Tibial nerve (tissue), 4 donors: Measurements from ENCODE around the gene FABP6. TPM values are rescaled to one million over a fixed set of nuclear protein-coding genes. Genes with fewer than 3 reads are reported as not detected.

Experiments
- DNase-seq, 2 donors: peaks; one replicate each; pipeline ENCODE4 v3.0.0-alpha.2; 2019; ENCODE audit warnings: low spot score in 2 of 2
- H3K27ac ChIP-seq, 4 donors: fragments of 200-600 bp; sonication (generic) in 3 of 4; one replicate each; pipeline ENCODE4 v1.5.1; 2017 to 2019; ENCODE audit warnings: mild to moderate bottlenecking in 1 of 4
- H3K27me3 ChIP-seq, 2 donors: fragments of 200-600 bp; sonication (generic) in 1 of 2; one replicate each; pipeline versions ENCODE4 v1.5.1 to v1.6.0; 2017 to 2019
- H3K36me3 ChIP-seq, 3 donors: fragments of 200-600 bp; sonication (generic); one replicate each; pipeline ENCODE4 v1.5.1; 2018 to 2019
- H3K4me1 ChIP-seq, 4 donors: fragments of 200-600 bp; sonication (generic) in 3 of 4; one replicate each; pipeline ENCODE4 v1.5.1; 2017 to 2019
- H3K4me3 ChIP-seq, 4 donors: fragments of 200-600 bp; sonication (generic) in 3 of 4; one replicate each; pipeline ENCODE4 v1.5.1; 2017 to 2019; ENCODE audit warnings: mild to moderate bottlenecking in 1 of 4, moderate library complexity in 1 of 4
- H3K9me3 ChIP-seq, 4 donors: fragments of 200-600 bp; sonication (generic) in 3 of 4; one replicate each; pipeline ENCODE4 v1.5.1; 2017 to 2019
- EP300 ChIP-seq, 2 donors: sonication (generic); formaldehyde crosslinking; IDR thresholded peaks; one replicate each; pipeline ENCODE4 v1.6.1; 2017; ENCODE audit warnings: antibody characterized with exemption in 2 of 2, mild to moderate bottlenecking in 1 of 2
- POLR2A ChIP-seq, 2 donors: fragments of 450-650 bp; IDR thresholded peaks; one replicate each; pipeline ENCODE4 v1.6.1; 2017; ENCODE audit warnings: antibody characterized with exemption in 2 of 2, mild to moderate bottlenecking in 2 of 2, moderate library complexity in 2 of 2
- WGBS, 2 donors: methylation state at CpG; one replicate each; pipeline ENCODE4 v1.1.5; 2018; 5-methylcytosine and 5-hydroxymethylcytosine counted together
- total RNA-seq, 4 donors: library from RNA; depleted of rRNA; stranded (reverse); fragments of >200 nt; gene quantifications; one replicate each; pipeline ENCODE4 v1.1.0, GENCODE V29; 2016
- TF ChIP-seq, protein P1 (sequence below), 5 experiments: fragments of 200-600 bp in 3 of 5; fragments of 450-650 bp in 2 of 5; sonication (generic) in 3 of 5; IDR thresholded peaks; one replicate each; pipeline ENCODE4 v1.5.1; 2016 to 2019; ENCODE audit warnings: antibody characterized with exemption in 5 of 5, mild to moderate bottlenecking in 3 of 5, moderate library complexity in 2 of 5

FABP6 gene
- total RNA-seq, 4 donors from 2014 or later = not detected

DNA sequence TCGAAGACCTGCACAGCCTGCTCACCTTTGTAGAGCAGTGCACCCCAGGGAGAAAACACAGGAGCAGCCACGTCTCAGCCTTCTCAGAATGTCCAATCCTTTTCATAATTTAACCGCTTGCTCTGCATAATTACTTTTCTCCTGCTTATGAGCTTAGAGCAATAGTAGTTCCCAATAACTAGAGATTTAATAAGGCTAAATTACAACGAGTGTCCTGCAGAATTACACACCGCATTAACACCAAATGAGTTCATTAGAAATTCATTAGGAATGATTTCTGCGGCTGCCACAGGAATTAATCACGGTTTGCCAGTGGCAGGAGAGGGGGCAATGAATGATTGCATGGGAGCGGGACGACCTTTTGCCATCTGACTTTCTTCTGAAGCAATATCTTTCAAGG is 18.7 kb upstream of the FABP6 start:
- Histone ChIP-seq H3K36me3 (no peaks in the 10 kb centered on the region), H3K4me3 (no peak overlapping the region), H3K4me1 (no peaks in the 10 kb centered on the region), H3K27me3 (no peaks in the 10 kb centered on the region), H3K9me3 (no peaks in the 10 kb centered on the region), H3K27ac (no peak overlapping the region)
- WGBS, 2 donors = 71 to 82% methylated on average over 9 of the region's 9 CpGs
- no peak for DNase-seq
- TF ChIP-seq EP300 (IDR thresholded peaks at IDR 0.05) (no peak), POLR2A (IDR thresholded peaks at IDR 0.05) (no peak)
- TF ChIP-seq, protein P1, sequence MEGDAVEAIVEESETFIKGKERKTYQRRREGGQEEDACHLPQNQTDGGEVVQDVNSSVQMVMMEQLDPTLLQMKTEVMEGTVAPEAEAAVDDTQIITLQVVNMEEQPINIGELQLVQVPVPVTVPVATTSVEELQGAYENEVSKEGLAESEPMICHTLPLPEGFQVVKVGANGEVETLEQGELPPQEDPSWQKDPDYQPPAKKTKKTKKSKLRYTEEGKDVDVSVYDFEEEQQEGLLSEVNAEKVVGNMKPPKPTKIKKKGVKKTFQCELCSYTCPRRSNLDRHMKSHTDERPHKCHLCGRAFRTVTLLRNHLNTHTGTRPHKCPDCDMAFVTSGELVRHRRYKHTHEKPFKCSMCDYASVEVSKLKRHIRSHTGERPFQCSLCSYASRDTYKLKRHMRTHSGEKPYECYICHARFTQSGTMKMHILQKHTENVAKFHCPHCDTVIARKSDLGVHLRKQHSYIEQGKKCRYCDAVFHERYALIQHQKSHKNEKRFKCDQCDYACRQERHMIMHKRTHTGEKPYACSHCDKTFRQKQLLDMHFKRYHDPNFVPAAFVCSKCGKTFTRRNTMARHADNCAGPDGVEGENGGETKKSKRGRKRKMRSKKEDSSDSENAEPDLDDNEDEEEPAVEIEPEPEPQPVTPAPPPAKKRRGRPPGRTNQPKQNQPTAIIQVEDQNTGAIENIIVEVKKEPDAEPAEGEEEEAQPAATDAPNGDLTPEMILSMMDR (IDR thresholded peaks at IDR 0.05) = no peak

DNA sequence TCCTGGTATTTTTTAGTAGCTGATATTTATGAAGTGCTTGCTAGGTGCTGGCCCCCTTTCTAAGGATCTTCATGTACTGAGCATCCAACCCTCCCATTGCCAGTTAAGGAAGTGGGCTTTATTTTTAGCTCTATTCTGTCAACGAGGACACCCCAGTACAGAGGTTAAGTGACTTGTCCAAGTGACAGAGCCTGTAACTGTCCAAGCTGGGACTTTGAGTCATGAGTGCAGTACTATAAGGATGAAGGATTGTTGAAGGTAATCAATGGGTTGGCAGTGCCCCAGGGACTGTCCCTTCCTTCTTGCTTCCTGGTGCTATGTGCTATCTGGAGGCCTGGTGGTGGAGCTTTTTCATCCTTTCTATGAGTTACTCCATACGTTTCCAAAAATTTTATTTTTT is 18.0 kb upstream of the FABP6 start:
- TF ChIP-seq POLR2A (IDR thresholded peaks at IDR 0.05) = no peak
- TF ChIP-seq EP300 (IDR thresholded peaks at IDR 0.05) = no peak
- TF ChIP-seq, protein P1 (IDR thresholded peaks at IDR 0.05) = no peak
- H3K36me3 ChIP-seq = no peaks in the 10 kb centered on the region
- DNase-seq = no peak
- H3K4me3 ChIP-seq = no peak overlapping the region
- no peaks in the 10 kb centered on the region for H3K4me1 ChIP-seq
- 48 to 64% methylated on average over 2 of the region's 2 CpGs for WGBS, 2 donors
- H3K27ac ChIP-seq = no peak overlapping the region
- no peaks in the 10 kb centered on the region for H3K9me3 ChIP-seq
- H3K27me3 ChIP-seq = no peaks in the 10 kb centered on the region

DNA sequence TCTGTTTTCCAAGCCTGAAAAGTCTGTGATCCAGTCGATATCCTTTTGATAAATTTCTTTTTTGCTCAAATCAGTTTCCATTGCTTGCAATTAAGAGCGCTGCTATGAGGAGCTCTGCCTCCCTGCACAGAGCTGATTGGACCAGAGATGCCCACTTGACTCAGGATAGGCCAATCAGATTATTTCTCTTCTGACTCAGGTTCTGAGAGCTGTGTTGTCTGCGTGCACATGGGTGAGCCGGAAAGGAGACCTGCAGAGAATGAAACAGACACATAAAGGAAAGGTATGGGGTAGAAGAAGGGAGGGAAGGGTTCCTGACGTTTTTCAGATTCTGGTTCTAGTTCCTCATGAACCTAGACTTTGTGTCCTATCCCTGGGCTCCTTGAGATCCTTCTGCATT is 15.8 kb upstream of the FABP6 start:
- H3K9me3 ChIP-seq = no peaks in the 10 kb centered on the region
- TF ChIP-seq, protein P1 (IDR thresholded peaks at IDR 0.05) = no peak
- TF ChIP-seq EP300 (IDR thresholded peaks at IDR 0.05) = no peak
- TF ChIP-seq POLR2A (IDR thresholded peaks at IDR 0.05) = no peak
- 68 to 78% methylated on average over 5 of the region's 5 CpGs for WGBS, 2 donors
- H3K4me3 ChIP-seq = no peak overlapping the region
- no peaks in the 10 kb centered on the region for H3K27me3 ChIP-seq
- H3K27ac ChIP-seq = no peak overlapping the region
- DNase-seq = no peak
- H3K4me1 ChIP-seq = no peaks in the 10 kb centered on the region
- H3K36me3 ChIP-seq = no peaks in the 10 kb centered on the region

DNA sequence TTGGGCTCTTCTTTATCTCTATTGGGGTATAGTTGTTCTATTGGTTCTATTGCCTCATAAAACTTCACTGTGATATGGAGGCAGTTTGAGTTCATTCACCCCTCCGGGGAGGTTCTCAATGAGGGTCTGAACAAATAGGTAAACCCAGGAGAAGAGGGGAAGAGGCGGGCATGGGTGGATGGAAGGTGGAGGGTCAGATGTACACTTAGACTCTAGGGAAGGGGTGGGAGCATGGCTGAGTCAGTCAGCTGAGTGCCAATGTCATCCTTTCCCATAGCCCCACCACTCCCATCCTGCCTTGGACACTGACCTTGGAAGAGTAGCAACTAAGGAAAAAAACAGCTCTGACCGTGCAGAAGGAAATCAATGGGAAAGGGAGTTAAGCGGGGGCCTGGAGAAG is 9.9 kb upstream of the FABP6 start:
- WGBS, 2 donors = 60 to 72% methylated on average over 4 of the region's 4 CpGs
- Histone ChIP-seq H3K36me3 (no peaks in the 10 kb centered on the region), H3K4me1 (no peaks in the 10 kb centered on the region), H3K4me3 (no peak overlapping the region), H3K27me3 (no peaks in the 10 kb centered on the region), H3K9me3 (no peaks in the 10 kb centered on the region), H3K27ac (no peak overlapping the region)
- TF ChIP-seq, protein P1 (IDR thresholded peaks at IDR 0.05) = no peak
- TF ChIP-seq EP300 (IDR thresholded peaks at IDR 0.05) = no peak
- TF ChIP-seq POLR2A (IDR thresholded peaks at IDR 0.05) = no peak
- no peak for DNase-seq

DNA sequence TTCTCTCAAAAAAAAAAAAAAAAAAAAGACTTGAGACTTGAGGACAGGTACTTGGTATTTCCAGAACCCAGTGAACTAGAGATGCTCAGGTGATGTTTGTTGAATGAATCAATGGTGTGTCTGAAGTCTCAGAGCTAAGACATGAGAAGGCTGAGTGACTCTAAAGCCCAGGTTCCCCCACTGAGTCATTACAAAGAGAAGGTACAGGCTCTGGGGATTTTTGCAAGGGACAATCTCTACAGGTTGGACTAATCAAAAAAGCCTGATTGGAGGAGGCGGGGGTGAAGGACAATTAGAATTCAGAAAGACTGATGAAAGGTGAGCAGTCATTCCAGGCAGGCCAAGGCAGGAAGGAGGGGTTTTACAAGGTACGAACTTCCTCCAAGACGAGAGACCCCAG is 8.2 kb upstream of the FABP6 start:
- no peaks in the 10 kb centered on the region for H3K27me3 ChIP-seq
- H3K27ac ChIP-seq = no peak overlapping the region
- no peak for DNase-seq
- H3K4me1 ChIP-seq = no peaks in the 10 kb centered on the region
- 77 to 90% methylated on average over 3 of the region's 3 CpGs for WGBS, 2 donors
- no peaks in the 10 kb centered on the region for H3K36me3 ChIP-seq
- H3K9me3 ChIP-seq = no peaks in the 10 kb centered on the region
- TF ChIP-seq, protein P1 (IDR thresholded peaks at IDR 0.05) = no peak
- TF ChIP-seq EP300 (IDR thresholded peaks at IDR 0.05) (no peak), POLR2A (IDR thresholded peaks at IDR 0.05) (no peak)
- H3K4me3 ChIP-seq = no peak overlapping the region
